KMS-11 (cell line): Measurements from ENCODE around the gene TAAR8.

Experiments
- H2AFZ ChIP-seq: fragments of 200-600 bp; sonication (generic); 2 replicates; pipeline ENCODE4 v1.6.1; 2016; ENCODE audit warnings: antibody characterized with exemption, mixed run types, low read depth
- H3K27ac ChIP-seq: fragments of 200-600 bp; sonication (generic); 2 replicates; pipeline ENCODE4 v1.6.1; 2016; ENCODE audit warnings: mild to moderate bottlenecking, mixed run types
- H3K27me3 ChIP-seq: fragments of 200-600 bp; sonication (generic); 2 replicates; pipeline ENCODE4 v1.6.1; 2017; ENCODE audit warnings: mild to moderate bottlenecking, low read depth, mixed run types, moderate library complexity; ENCODE audit not compliant: insufficient read depth
- H3K36me3 ChIP-seq: fragments of 200-600 bp; sonication (generic); 2 replicates; pipeline ENCODE4 v1.6.1; 2017; ENCODE audit warnings: mild to moderate bottlenecking, mixed run types; ENCODE audit not compliant: insufficient read depth
- H3K4me1 ChIP-seq: fragments of 200-600 bp; sonication (generic); 2 replicates; pipeline ENCODE4 v1.6.1; 2016; ENCODE audit warnings: mild to moderate bottlenecking, low read depth, mixed run types; ENCODE audit not compliant: poor library complexity, severe bottlenecking
- H3K4me2 ChIP-seq: fragments of 200-600 bp; sonication (generic); 2 replicates; pipeline ENCODE4 v1.7.0; 2016; ENCODE audit warnings: mild to moderate bottlenecking, mixed run types
- H3K4me3 ChIP-seq: fragments of 200-600 bp; sonication (generic); IDR thresholded peaks from 2 replicates; pipeline ENCODE4 v1.6.1; 2017; ENCODE audit warnings: low read depth, low read length, mixed read lengths; ENCODE audit not compliant: insufficient read depth
- H3K79me2 ChIP-seq: fragments of 200-600 bp; sonication (generic); 2 replicates; pipeline ENCODE4 v1.6.1; 2016; ENCODE audit warnings: low read depth, mixed run types; ENCODE audit not compliant: insufficient read depth
- H3K9ac ChIP-seq: fragments of 200-600 bp; sonication (generic); 2 replicates; pipeline ENCODE4 v1.6.1; 2016; ENCODE audit warnings: mild to moderate bottlenecking, mixed run types
- H4K20me1 ChIP-seq: fragments of 200-600 bp; sonication (generic); 2 replicates; pipeline ENCODE4 v1.6.1; 2016; ENCODE audit warnings: mild to moderate bottlenecking, mixed run types; ENCODE audit not compliant: insufficient read depth
- CTCF ChIP-seq: fragments of 200-600 bp; sonication (generic); conservative IDR thresholded peaks from 2 replicates; pipeline ENCODE4 v1.6.1; 2017; ENCODE audit warnings: low read depth, mild to moderate bottlenecking, antibody characterized with exemption, low read length, moderate library complexity, mixed read lengths

TAAR8 gene

GRCh38 chr6:132524646-132525045 lies 27.8 kb upstream of the TAAR8 start:
- Histone ChIP-seq H3K27ac (no peak overlapping the region), H2AFZ (no peak overlapping the region), H3K27me3 (no peaks in the 10 kb centered on the region), H4K20me1 (no peaks in the 10 kb centered on the region), H3K9ac (no peak overlapping the region), H3K4me3 (no peak overlapping the region), H3K4me1 (no peaks in the 10 kb centered on the region), H3K36me3 (no peaks in the 10 kb centered on the region), H3K4me2 (no peak overlapping the region), H3K79me2 (no peaks in the 10 kb centered on the region)
- TF ChIP-seq CTCF = no peak

DNA sequence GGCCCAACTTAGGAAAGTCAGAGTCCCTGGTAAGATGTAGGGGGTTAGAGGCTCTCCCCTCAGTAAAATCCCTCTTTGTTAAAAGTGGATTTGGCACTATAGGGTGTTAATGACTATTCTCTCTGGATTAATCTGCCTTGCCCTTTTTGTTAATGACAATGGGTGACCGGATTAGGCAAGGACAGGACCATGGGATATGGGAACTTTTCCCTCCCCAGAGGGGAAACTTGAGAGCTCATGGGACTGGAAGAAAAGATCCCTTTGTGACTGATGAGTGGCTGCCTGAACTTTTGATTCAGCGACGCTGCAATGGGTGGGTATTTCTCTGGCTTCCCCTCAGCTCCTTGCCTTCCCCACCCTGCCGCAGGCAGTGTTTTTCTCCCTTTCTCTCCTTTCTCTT lies 26.6 kb upstream of the TAAR8 start:
- no peaks in the 10 kb centered on the region for H3K36me3 ChIP-seq
- H3K27ac ChIP-seq = no peak overlapping the region
- no peak overlapping the region for H3K4me2 ChIP-seq
- H3K9ac ChIP-seq = no peak overlapping the region
- H2AFZ ChIP-seq = no peak overlapping the region
- H3K79me2 ChIP-seq = no peaks in the 10 kb centered on the region
- no peaks in the 10 kb centered on the region for H3K4me1 ChIP-seq
- TF ChIP-seq CTCF = no peak
- H3K27me3 ChIP-seq = no peaks in the 10 kb centered on the region
- H3K4me3 ChIP-seq = no peak overlapping the region
- no peaks in the 10 kb centered on the region for H4K20me1 ChIP-seq

DNA sequence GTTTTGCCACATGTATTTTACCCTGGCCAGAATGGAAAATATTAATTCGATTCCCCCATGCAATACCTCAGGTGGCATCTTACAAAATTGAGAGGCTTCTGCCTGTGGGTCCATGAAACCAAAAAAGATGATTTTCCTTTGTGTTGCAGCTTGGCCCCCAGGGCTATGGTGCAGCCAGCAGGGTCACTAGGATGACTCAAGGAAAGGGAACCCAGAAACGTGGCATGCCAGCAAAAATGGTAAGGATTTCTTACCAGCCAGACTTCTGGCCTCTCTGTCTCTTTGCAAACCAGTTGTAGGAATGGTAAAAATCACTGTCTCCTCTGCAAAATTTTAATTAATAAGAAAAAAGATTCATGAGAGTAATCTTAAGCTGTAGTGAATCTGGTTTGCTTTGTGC lies 26.0 kb upstream of the TAAR8 start:
- H3K79me2 ChIP-seq = no peaks in the 10 kb centered on the region
- no peak for TF ChIP-seq CTCF
- no peak overlapping the region for H3K4me2 ChIP-seq
- no peak overlapping the region for H2AFZ ChIP-seq
- H3K36me3 ChIP-seq = no peaks in the 10 kb centered on the region
- no peaks in the 10 kb centered on the region for H3K4me1 ChIP-seq
- H3K4me3 ChIP-seq = no peak overlapping the region
- no peaks in the 10 kb centered on the region for H3K27me3 ChIP-seq
- no peak overlapping the region for H3K27ac ChIP-seq
- no peak overlapping the region for H3K9ac ChIP-seq
- no peaks in the 10 kb centered on the region for H4K20me1 ChIP-seq

- Histone ChIP-seq H3K27ac (no peak overlapping the region), H3K36me3 (no peaks in the 10 kb centered on the region), H3K9ac (no peak overlapping the region), H4K20me1 (no peaks in the 10 kb centered on the region), H3K4me1 (no peaks in the 10 kb centered on the region), H3K79me2 (no peaks in the 10 kb centered on the region), H2AFZ (no peak overlapping the region), H3K4me3 (no peak overlapping the region), H3K27me3 (no peaks in the 10 kb centered on the region), H3K4me2 (no peak overlapping the region)
- TF ChIP-seq CTCF = no peak
These were observed 24.7 kb upstream of the TAAR8 start for GRCh38 chr6:132527791-132528190.
